ENCODE data around the gene PRPS2.

PRPS2 gene

GRCh38 chrX:12791257-12792228 lies at the start of gene PRPS2:
Gene PRPS2, plus strand, starts transcription at chrX:12791412. Its CDS starts 86 bp downstream, at chrX:12791498.
- DNase-seq (ENCODE audit: low spot score) = peak; percentile 63

- DNase-seq (ENCODE audit: low spot score) = no peak
Measured at GRCh38 chrX:12741416-12741815, 49.8 kb upstream of the PRPS2 start.

GRCh38 chrX:12747433-12747832 lies 43.8 kb upstream of the PRPS2 start:
- no peak for DNase-seq (ENCODE audit: low spot score)

GRCh38 chrX:12751887-12752286 lies 39.3 kb upstream of the PRPS2 start:
- DNase-seq (ENCODE audit: low spot score) = no peak

- no peak for DNase-seq (ENCODE audit: low spot score)
Measured at GRCh38 chrX:12753366-12753765, 37.8 kb upstream of the PRPS2 start.

- DNase-seq (ENCODE audit: low spot score) = no peak
Measured at GRCh38 chrX:12758291-12758690, 32.9 kb upstream of the PRPS2 start.

- no peak for DNase-seq (ENCODE audit: low spot score)
Measured at GRCh38 chrX:12767856-12768255, 23.4 kb upstream of the PRPS2 start.

GRCh38 chrX:12768491-12768890 lies 22.7 kb upstream of the PRPS2 start:
- no peak for DNase-seq (ENCODE audit: low spot score)

GRCh38 chrX:12770440-12770839 lies 20.8 kb upstream of the PRPS2 start:
- peak; percentile 54 for DNase-seq (ENCODE audit: low spot score)

- peak; percentile 86 for DNase-seq (ENCODE audit: low spot score)
Measured at GRCh38 chrX:12771445-12772069, 19.7 kb upstream of the PRPS2 start.

GRCh38 chrX:12777670-12778069 lies 13.5 kb upstream of the PRPS2 start:
- no peak for DNase-seq (ENCODE audit: low spot score)

- DNase-seq (ENCODE audit: low spot score) = no peak
Measured at GRCh38 chrX:12779534-12779933, 11.7 kb upstream of the PRPS2 start.

- no peak for DNase-seq (ENCODE audit: low spot score)
Measured at GRCh38 chrX:12788645-12789044, 2.6 kb upstream of the PRPS2 start.

GRCh38 chrX:12789976-12790375 lies 1.2 kb upstream of the PRPS2 start:
- no peak for DNase-seq (ENCODE audit: low spot score)

GRCh38 chrX:12790885-12791256 lies 341 bp upstream of the PRPS2 start:
- DNase-seq (ENCODE audit: low spot score) = no peak

- no peak for DNase-seq (ENCODE audit: low spot score)
Measured at GRCh38 chrX:12792711-12793110, 1.5 kb downstream of the PRPS2 start.

- DNase-seq (ENCODE audit: low spot score) = no peak
Measured at GRCh38 chrX:12794654-12795053, 3.4 kb downstream of the PRPS2 start.

GRCh38 chrX:12798601-12799000 lies 7.4 kb downstream of the PRPS2 start:
- DNase-seq (ENCODE audit: low spot score) = no peak

- DNase-seq (ENCODE audit: low spot score) = no peak
Measured at GRCh38 chrX:12799118-12799517, 7.9 kb downstream of the PRPS2 start.

GRCh38 chrX:12802741-12803140 lies 11.5 kb downstream of the PRPS2 start:
- DNase-seq (ENCODE audit: low spot score) = no peak

- no peak for DNase-seq (ENCODE audit: low spot score)
Measured at GRCh38 chrX:12804655-12805054, 13.4 kb downstream of the PRPS2 start.

- DNase-seq (ENCODE audit: low spot score) = no peak
Measured at GRCh38 chrX:12805333-12805732, 14.1 kb downstream of the PRPS2 start.

GRCh38 chrX:12811658-12812057 lies 20.4 kb downstream of the PRPS2 start:
- no peak for DNase-seq (ENCODE audit: low spot score)
